GM21367 (cell line): Measurements from ENCODE around the gene AQR.
"Not testable (repeated sequence)": the region's sequence is repeated elsewhere in the genome, so short reads cannot be mapped to it uniquely, and the experiment has no call there.

Experiments
- ATAC-seq: cut with Tn5 transposase; IDR thresholded peaks from one replicate; pipeline ENCODE4 v1.9.1; 2021; ENCODE audit not compliant: unreplicated experiment

The AQR gene

GRCh38 chr15:34820110-34820509, 149.4 kb downstream of the AQR start:
- no peak for ATAC-seq

DNA sequence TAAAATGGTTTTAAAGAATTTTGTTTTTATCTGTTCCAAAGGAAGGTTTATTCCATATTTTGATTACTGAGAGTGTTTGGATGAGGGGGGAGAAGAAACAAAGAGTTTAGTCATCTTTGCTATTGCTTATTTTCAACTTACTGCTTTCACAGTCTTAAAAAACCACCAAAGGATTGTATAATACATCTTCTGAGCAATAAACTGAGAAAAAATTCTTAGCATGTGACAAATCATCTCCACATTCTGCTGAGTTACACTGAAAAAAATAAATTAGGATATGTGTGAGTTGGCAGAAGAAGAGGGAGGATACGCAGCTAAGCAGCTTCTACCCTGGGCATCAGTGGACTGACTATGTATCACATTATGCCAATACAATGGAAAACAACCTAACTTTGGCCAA, 151.0 kb downstream of the AQR start:
- ATAC-seq = no peak

DNA sequence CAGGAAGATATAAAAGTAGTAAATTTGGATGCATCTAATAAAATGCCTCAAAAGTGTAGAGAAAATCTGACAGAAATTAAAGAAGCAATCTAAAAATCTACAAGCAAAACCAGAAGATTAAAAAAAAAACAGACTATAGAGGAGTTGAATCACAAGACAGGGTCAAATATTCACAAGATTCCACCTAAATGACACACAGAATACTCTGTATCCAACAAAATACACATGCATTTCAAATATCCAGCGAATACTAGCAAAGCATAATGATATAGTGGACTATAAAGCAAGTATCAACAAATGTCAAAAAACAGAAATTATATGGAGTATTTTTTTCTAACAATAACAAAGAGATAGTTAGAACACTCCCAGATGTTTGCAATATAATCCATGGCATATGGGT, 153.7 kb downstream of the AQR start:
- no peak for ATAC-seq

- ATAC-seq = no peak
Measured at GRCh38 chr15:34813446-34814190, 155.9 kb downstream of the AQR start.

DNA sequence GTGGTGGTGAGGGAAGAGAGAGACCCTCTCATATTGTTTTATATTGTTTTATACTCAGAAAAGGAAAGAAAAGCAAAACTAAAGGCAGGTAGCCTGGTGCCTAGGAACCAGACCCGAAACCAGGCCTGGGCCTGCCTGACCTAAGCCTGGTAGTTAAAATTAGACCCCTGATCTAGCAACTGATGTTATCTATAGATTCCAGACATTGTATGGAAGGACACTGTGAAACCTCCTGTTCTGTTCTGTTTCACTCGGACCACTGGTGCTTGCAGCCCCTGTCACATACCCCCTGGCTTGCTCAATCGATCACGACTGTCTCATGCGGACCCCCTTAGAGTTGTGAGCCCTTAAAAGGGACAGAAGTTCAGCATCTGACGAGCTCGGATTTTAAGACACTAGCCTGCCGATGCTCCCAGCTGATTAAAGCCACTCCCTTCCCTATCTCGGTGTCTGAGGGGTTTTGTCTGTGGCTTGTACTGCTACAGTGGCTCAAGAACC, 156.6 kb downstream of the AQR start:
- not testable (repeated sequence) for ATAC-seq

DNA sequence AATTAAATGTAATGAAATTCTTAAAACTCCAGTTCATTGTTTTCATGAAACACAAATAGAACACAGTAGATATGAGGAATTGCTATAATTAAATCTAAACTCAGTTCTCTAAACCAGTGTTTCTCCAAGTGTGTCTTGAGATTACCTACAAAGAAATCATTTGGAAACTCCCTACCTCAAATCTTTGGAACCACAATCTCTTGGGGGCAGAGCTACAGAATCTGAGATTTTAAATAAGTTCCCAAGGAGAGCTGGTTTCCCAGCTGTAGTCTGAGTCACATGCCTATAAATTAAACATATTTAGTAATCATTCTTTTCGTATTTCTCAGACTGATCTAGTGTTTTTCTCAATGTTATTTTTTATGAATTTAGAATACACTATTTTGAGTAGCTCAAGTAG, 157.2 kb downstream of the AQR start:
- ATAC-seq = no peak

- no peak for ATAC-seq
Measured at GRCh38 chr15:34810443-34811129, 159.0 kb downstream of the AQR start.

- no peak for ATAC-seq
Measured at GRCh38 chr15:34809186-34809585, 160.4 kb downstream of the AQR start.

- no peak for ATAC-seq
Measured at GRCh38 chr15:34808016-34808415, 161.5 kb downstream of the AQR start.

GRCh38 chr15:34807241-34807640, 162.3 kb downstream of the AQR start:
- not testable (repeated sequence) for ATAC-seq

GRCh38 chr15:34804776-34805175, 164.8 kb downstream of the AQR start:
- ATAC-seq = no peak

DNA sequence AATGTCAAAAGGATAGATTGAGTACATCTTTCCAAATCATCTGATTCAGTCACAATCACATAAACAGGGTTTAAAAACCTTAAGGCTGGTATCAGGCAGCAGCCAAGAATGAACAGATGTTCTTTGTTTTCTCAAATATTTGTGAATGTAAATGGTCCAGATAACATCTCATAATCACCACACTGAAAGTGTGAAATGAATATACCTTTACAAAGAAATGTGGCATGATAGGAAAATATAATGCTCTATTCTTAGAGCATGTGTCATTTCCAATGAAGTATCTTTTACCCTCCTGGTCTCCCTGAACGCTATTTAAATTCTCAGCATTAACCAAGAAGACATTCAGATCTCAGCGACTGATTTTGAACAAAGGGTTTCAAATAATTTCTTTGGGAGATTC, 165.4 kb downstream of the AQR start:
- ATAC-seq = no peak

DNA sequence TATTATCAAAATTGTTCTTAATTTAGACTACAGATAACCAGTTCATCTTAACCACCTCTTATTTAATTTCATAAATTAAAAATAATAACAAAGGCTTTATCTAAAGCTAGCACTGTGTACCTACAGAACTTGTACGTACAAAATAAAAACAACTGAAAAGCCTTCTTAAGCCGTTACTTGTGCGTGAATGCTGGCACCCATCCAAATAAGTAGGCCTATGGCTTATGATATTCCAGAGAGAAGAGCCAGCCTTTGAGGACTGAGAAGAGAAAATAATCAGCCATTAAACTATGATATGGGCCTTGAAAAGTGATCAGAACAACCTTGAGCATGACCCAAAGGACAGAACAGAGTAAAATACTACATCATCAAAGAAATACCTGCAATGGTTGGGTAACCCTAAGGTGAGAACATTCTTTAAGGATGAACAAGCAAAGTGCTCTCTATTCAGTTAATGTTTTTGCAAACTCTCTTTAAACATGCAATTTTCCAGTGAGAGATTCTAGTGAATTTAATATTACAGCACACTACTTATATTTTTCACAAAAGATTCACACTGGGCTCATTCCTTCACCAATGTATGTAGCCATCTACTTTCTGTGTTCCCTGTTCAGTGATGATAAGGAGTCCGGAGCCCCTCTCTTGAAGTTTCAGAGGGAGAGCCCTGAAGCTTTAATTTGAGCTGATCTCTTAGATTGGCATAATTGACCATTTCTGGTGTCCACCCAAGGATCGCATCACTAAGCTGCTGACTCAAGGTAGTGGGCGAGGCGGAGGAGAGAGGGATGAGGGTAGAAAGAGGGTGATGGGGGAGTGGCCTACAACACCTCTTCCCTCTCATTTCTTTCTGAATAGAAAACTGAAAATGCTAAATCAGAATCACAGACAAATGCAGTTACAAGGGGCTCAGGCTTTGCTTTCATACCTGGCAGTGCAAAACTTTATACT, 166.5 kb downstream of the AQR start:
- ATAC-seq = no peak

DNA sequence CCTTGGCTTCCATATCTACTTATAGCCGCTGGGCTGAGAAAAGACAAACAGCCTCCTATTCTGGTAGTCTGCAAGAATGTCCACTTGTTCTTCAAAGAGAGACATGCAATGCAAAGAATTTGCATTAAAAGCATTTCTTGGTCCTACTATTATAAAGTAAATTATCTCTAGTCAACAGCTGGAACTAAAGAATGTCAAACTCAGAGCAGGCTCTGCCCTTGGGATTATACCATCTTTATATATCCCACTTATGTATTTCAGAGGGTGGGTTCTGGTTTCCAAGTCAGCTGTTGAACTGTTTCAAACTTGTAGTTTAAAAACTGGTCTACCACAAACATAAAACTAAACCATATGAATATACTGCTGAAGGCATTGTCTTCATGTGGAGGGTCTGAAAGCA, 167.2 kb downstream of the AQR start:
- no peak for ATAC-seq
